ENCODE results near the gene LCORL. TPM values are rescaled to one million over a fixed set of nuclear protein-coding genes. Genes with fewer than 3 reads are reported as not detected.

The LCORL gene
- total RNA-seq, 1 donor from 2014 or later: 20.8 TPM

DNA sequence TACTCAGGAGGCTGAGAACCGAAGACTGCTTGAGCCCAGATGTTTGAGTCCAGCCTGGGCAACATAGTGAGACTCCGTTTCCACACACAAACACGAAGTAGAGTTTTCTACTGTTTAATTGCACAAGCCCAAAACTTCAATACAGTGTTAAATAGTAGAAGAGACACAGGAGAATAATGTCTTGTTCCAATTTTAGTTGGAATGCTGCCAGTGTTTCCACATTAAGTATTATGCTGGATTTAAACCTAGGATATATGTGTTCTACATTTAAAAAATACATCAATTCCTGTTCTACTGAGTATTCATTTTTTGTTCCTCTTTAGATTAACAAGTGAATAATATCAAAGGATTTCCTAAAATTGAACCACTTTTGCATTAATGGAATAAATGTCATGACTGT, 91.3 kb downstream of the LCORL start:
- H3K27ac Mint-ChIP-seq: no peak overlapping the region
- TF ChIP-seq, protein P1, sequence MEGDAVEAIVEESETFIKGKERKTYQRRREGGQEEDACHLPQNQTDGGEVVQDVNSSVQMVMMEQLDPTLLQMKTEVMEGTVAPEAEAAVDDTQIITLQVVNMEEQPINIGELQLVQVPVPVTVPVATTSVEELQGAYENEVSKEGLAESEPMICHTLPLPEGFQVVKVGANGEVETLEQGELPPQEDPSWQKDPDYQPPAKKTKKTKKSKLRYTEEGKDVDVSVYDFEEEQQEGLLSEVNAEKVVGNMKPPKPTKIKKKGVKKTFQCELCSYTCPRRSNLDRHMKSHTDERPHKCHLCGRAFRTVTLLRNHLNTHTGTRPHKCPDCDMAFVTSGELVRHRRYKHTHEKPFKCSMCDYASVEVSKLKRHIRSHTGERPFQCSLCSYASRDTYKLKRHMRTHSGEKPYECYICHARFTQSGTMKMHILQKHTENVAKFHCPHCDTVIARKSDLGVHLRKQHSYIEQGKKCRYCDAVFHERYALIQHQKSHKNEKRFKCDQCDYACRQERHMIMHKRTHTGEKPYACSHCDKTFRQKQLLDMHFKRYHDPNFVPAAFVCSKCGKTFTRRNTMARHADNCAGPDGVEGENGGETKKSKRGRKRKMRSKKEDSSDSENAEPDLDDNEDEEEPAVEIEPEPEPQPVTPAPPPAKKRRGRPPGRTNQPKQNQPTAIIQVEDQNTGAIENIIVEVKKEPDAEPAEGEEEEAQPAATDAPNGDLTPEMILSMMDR (conservative IDR thresholded peaks at IDR 0.05): no peak
- peaks cover 38% of the 10 kb centered on the region for H3K36me3 Mint-ChIP-seq
- no peaks in the 10 kb centered on the region for H3K27me3 Mint-ChIP-seq
- no peak overlapping the region for H3K4me3 Mint-ChIP-seq
- peaks cover 13% of the 10 kb centered on the region for H3K9me3 Mint-ChIP-seq
- H3K4me1 Mint-ChIP-seq (ENCODE audit: unreplicated experiment): no peaks in the 10 kb centered on the region
- no peak for DNase-seq (ENCODE audit: extremely low spot score, unreplicated experiment)

DNA sequence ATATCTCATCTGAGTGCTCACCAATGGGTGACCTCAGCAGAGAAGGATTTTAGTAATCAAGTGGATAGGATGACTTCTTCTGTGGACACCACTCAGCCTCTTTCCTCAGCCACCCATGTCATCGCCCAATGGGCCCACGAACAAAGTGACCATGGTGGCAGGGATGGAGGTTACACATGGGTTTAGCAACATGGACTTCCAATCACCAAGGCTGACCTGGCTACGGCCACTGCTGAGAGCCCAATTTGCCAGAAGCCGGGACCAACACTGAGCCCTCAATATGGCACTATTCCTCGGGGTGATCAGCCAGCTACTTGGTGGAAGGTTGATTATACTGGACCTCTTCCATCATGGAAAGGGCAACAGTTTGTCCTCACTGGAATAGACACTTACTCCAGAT, 97.4 kb downstream of the LCORL start:
- Mint-ChIP-seq H3K4me1 (ENCODE audit: unreplicated experiment) (peaks cover 5% of the 10 kb centered on the region), H3K4me3 (no peak overlapping the region), H3K9me3 (peaks cover 16% of the 10 kb centered on the region), H3K27ac (no peak overlapping the region), H3K36me3 (peaks cover 27% of the 10 kb centered on the region), H3K27me3 (no peaks in the 10 kb centered on the region)
- no peak for DNase-seq (ENCODE audit: extremely low spot score, unreplicated experiment)
- TF ChIP-seq, protein P1 (conservative IDR thresholded peaks at IDR 0.05): no peak

DNA sequence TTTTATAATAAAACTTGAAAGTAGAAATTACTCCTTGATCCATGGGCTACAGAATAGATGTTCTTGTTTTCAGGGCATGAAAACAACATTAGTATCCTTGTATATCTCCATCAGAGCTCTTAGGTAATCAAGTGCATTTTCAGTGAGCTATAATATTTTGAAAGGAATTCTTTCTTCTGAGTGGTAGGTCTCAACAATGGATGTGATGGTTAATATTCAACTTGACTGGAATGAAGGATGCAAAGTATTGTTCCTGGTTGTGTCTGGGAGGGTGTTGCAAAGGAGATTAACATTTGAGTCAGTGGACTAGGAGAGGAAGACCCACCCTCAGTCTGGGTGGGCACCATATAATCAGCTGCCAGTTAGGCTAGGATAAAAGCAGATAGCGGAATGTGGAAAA, 100.1 kb downstream of the LCORL start:
- Mint-ChIP-seq H3K27ac (no peak overlapping the region), H3K27me3 (no peaks in the 10 kb centered on the region), H3K4me1 (ENCODE audit: unreplicated experiment) (peaks cover 5% of the 10 kb centered on the region), H3K36me3 (peaks cover 28% of the 10 kb centered on the region), H3K4me3 (no peak overlapping the region), H3K9me3 (peaks cover 16% of the 10 kb centered on the region)
- TF ChIP-seq, protein P1 (conservative IDR thresholded peaks at IDR 0.05): no peak
- DNase-seq (ENCODE audit: extremely low spot score, unreplicated experiment): no peak

DNA sequence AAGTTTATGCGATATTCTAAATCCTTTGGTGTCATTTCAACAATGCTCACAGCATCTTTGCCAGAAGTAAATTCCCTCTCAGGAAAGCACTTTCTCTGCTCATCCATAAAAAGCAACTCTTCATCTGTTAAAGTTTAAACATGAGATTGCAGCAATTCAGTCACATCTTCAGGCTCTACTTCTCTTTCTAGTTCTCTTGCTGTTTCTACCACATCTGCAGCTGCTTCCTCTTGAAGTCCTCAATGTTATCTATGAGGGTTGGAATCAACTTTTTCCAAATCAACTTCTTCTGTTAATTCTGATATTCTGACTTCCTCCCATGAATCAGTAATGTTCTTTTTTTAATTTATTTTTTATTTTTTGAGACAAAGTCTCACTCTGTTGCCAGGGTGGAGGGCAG, 100.9 kb downstream of the LCORL start:
- Mint-ChIP-seq H3K27ac (no peak overlapping the region), H3K9me3 (peaks cover 16% of the 10 kb centered on the region), H3K36me3 (peaks cover 25% of the 10 kb centered on the region), H3K4me3 (no peak overlapping the region), H3K4me1 (ENCODE audit: unreplicated experiment) (peaks cover 5% of the 10 kb centered on the region), H3K27me3 (no peaks in the 10 kb centered on the region)
- TF ChIP-seq, protein P1 (conservative IDR thresholded peaks at IDR 0.05): no peak
- no peak for DNase-seq (ENCODE audit: extremely low spot score, unreplicated experiment)

DNA sequence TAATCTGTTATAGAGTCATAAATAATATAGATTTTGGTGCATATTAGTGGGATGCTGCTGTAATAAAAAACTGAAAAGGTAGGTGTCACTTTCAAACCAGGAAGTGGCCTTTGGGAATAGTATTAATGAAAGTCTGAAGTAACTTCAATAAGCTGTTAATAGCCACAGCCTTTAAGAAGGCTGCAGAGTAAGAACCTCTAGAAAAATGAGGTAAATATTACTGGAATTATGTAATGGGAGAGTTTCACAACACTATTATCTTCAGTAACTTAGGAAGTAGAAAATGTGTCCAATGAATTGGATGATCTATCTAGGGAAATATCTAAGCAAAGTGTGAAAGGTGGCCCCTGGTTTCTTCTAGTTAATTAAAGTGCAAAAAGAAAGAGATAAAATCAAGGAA, 106.1 kb downstream of the LCORL start:
- no peak for DNase-seq (ENCODE audit: extremely low spot score, unreplicated experiment)
- Mint-ChIP-seq H3K9me3 (no peaks in the 10 kb centered on the region), H3K4me3 (no peak overlapping the region), H3K27ac (no peak overlapping the region), H3K27me3 (no peaks in the 10 kb centered on the region), H3K36me3 (peaks cover 30% of the 10 kb centered on the region), H3K4me1 (ENCODE audit: unreplicated experiment) (no peaks in the 10 kb centered on the region)
- TF ChIP-seq, protein P1 (conservative IDR thresholded peaks at IDR 0.05): no peak

DNA sequence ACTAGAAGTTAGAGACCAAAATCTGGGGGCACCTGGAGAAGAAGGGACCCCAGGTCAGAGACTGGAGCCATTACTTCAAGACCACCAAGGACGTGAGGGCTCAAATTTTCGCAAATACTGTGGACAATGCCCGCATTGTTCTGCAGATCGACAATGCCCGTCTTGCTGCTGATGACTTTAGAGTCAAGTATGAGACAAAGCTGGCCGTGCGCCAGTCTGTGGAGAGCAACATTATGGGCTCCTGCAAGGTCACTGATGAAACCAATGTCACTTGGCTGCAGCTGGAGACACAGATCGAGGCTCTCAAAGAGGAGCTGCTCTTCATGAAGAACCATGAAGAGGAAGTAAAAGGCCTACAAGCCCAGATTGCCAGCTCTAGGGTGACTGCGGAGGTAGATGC, 109.5 kb downstream of the LCORL start:
- Mint-ChIP-seq H3K9me3 (no peaks in the 10 kb centered on the region), H3K4me1 (ENCODE audit: unreplicated experiment) (no peaks in the 10 kb centered on the region), H3K36me3 (peaks cover 32% of the 10 kb centered on the region), H3K4me3 (no peak overlapping the region), H3K27ac (no peak overlapping the region), H3K27me3 (no peaks in the 10 kb centered on the region)
- TF ChIP-seq, protein P1 (conservative IDR thresholded peaks at IDR 0.05): no peak
- DNase-seq (ENCODE audit: extremely low spot score, unreplicated experiment): no peak
